SW 1271 (cell line): ENCODE measurements around the gene CHN2.

Source experiments
- DNase-seq, 2 experiments: peaks; one replicate each; lab custom pipeline; 2025; lab: John Stamatoyannopoulos, UW

Gene CHN2

DNA sequence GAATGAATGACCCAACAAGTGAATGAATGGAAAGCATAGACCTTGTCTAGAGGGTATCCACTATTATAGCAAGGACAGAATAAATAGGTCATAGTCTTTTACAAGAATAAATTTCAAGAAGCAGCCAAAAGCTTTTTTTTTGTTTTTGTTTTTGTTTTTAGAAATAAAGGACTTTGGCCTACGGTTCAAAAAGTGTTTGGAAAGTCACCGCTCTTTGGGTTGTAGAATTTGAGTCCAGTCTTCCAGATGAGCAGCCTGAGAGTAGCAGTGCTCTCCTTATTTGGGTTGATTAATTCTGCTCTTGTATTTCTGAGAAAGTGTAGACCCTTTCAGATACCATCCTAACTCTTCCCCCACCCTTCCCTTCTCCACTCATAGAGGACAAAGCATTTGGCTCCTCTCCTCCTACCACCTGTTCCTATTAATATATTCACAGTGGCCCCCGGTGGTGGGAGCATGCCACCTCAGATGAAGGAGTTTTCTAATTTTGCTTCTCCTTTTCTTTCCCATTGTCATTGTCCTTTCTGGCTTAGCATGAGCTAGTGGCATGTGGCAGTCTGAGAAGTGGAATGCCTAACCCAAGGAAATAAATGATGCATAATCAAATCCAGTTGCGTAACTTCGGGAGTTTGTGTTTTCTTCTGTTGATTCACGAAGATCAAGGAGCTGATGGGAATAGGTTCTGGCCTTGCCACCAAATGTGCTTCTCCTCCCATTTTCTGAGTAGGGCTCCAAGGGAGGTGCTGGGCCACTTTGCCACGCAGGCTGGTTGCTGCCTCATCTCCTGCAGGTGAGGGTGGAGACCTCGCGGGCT, 114.7 kb downstream of the CHN2 start:
- no peak for DNase-seq

DNA sequence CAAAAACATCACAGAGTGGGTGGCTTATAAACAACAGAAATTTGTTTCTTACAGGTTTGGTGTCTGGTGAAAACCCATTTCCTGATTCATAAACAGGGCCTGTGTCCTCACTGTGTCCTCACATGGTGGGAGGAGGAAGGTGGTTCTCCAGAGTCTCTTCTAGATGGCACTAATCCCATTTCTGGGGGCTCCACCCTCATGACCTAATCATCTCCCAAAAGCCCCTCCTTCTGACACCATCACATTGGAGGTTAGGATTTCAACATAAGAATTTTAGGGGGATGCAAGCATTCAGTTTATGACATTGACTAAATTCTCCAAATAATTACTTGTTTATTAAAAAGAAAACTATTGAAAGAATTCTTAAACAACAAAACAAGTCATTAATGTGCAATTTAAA, 116.0 kb downstream of the CHN2 start:
- no peak for DNase-seq

DNA sequence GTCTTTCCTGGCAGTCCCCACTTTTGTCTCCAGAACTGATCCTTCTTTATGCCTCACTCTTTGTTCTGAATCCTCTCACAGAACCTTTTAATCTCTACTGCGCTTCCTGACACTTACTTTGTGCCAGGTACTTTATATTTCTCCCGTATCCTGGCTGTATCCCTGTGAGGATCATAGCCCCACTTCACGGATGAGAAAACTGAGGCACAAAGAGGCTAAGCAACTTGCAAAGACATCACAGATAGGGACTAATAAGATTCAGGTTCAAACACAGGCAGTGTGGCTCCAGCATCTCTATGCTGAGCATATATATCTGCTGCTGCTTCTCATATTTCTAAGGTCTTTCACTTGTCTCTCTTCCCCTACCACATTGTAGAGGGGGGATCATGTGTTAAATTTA, 116.7 kb downstream of the CHN2 start:
- DNase-seq, result no peak

DNA sequence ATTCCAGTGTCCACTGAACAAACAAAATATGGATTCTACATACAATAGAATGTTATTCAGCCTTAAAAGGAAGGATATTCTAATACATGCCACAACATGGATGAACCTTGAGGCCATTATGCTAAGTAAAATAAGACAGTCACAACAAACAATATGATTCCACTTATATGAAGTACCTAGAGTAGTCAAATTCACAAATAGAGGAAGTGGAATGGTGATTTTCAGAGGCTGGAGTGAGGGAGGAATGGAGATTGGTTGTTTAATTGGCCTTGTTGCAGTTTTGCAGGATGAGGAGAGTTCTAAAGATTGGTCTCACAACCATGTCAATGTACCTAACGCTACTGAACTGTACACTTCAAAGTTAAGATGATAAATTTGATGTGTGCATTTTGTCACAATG, 119.6 kb downstream of the CHN2 start:
- no peak for DNase-seq

DNA sequence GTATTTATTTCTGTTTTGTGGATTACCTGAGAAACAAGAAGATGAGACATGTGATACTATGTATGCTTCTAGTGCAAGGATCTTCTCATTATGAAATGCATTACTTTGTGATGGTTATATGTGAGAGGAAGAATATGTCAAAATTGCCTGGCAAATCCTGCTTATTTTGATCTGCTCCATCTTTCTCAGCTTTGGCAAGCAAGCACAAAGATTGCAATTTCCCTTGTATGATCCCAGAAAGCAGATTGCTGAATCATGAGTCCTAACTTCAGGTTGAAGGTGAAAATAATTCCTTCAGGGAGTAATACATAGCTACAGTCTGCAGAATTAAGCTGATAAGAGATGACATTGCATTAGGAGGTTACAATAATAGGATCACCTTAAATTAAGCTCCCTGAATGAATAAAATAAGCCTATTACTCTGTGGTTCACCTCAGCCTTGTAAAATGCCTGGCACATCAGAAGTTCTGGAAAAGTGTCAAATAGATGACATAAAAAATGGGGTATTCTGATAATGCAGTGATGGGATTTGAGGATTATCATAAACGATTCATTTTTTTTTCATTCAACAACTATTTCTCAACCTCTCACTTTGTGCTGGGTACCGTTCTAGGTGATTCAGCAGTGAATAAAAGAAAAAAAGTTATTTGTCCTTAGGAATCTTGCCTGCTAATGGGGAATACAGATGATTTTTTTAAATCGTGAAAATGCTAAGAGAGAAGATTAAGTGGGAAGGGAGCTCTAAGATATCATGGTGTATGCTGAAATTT, 120.7 kb downstream of the CHN2 start:
- DNase-seq, result no peak

DNA sequence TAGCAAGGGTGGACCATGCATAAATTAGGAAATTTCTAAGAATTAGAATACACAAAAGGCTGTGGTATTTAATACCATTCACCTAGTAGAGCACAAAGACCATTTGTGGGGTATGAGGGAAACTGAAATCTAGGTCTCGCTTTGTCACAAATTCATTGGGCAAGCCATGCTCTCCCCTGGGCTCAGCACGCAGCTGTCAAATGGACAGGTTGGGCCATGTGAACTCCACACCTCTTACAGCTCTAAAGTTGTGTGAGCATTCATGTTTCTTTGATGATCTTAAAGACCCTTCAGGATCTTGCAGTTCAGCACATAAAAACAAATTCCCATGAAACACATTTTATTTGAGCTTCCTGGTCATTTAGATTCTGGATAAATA, 121.3 kb downstream of the CHN2 start:
- DNase-seq, result no peak

GRCh38 chr7:29316926-29317325, 122.4 kb downstream of the CHN2 start:
- DNase-seq, result no peak

DNA sequence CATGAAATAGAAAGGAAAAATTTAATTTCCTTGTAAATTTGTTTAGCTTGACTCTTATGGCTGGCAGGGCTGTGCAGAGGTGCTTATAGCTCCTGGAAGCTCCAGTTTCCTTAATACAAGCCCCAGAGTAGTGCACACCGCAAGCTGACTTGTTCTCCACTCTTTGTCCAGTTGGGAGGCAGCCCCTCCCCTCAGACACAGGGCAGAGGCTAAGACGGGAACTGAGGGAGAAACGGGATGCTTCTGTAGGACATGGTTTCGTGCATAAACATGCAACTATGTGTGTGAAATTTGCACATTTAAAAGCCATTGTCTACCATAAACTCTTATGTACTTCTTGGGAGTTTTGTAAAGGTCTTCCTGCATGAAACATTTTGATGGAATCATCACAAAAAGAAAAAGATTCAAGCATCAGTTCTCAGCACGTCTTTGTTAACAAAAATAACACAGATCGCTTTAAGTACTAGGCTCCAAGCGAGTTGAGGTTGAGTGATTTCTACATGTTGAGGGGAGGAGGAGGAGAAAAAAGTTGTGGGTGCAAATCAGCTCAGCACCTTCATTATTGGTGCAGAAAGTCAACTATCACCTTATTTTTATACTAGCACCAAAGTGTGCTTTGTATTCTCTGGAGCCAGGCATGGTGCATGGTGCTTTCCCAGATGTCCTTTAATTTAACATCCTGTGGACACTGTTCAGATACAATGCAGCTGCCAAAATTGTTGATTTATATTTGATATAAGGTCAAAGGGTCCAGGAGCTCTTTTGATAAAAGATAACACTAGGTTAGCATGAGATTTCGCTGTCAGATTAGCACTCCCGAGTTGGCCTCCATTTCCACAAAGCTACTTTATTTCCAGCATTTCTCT, 124.5 kb downstream of the CHN2 start:
- no peak for DNase-seq

GRCh38 chr7:29319719-29320521, 125.3 kb downstream of the CHN2 start:
- no peak for DNase-seq

DNA sequence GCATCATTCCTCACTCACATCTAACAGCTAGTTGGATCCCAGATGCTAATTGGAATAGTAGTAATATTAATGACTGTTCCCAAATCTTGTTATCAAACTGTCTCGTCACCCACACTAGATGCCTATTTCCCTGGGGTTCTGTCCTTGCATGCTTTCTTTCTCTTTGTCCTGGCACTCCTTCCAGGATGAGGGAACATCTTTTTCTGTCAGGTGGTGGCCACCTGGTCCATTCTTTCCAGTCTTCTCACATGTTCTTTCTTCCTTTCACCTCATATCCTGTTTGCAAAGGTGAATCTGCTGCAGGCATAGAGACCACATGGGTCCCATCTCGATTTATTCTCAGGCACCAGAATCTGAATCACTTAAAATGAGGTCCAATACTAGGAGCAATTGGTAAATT, 126.0 kb downstream of the CHN2 start:
- no peak for DNase-seq

- DNase-seq, result no peak
Measured at GRCh38 chr7:29322023-29322712, 127.6 kb downstream of the CHN2 start.

GRCh38 chr7:29325476-29325875, 130.9 kb downstream of the CHN2 start:
- DNase-seq, result no peak

DNA sequence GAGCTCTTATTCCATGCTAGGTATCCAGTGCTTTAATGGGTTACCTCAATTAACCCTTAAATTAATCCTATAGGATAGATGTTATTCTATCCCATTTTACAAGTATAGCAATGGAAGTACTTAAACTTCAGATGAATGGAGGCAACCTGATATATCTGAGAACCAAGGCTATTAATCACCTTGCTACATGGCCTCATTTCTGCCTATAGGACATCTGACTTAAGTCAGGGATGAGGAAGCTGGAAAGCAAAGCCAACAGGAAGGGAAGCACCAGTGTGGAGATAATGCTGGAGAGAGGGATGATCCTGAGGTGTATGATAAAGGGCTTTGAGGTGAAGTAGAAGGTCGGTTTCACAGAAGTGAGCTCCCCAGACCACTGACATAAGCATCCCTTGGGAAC, 132.3 kb downstream of the CHN2 start:
- no peak for DNase-seq

DNA sequence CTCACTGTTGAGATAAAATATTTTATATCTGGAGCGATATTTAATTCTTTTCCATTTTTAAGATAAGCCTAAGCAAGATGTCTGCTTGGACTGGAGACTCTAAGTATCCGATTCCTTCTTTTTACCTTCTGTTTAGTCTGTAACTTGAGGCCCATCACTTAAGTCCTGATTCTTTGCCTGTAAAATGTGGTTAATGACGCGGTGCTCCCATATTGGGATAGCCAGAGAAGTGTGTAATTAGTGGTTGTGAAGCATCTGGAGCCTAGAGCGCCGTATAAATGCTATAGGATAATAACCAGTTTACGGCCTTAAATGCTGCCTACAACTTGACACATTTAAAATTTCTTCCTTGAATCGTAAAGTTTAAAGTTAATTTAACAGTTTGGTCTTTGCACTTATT, 132.9 kb downstream of the CHN2 start:
- DNase-seq, result no peak

- DNase-seq, result no peak
Measured at GRCh38 chr7:29328045-29328444, 133.5 kb downstream of the CHN2 start.

DNA sequence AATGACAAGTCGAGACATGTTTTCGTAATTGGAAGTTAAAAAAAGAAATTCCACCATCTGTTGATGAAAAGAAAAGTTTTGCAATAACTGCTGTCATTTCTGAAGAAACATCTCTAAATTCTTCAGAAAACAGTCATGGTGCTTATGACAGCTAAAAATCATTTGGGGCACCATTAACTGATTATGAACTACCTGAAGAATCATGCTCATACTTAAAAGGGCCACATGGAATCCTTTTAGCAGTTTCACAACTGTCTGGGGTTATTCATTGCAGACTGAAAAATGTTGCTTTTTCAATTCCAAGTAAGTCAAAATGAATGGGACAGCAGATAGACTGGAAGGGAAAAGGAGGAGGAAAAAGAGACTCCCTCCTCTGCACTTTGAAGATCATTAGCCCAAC, 134.2 kb downstream of the CHN2 start:
- no peak for DNase-seq

GRCh38 chr7:29329686-29330085, 135.1 kb downstream of the CHN2 start:
- DNase-seq, result no peak

GRCh38 chr7:29330136-29330535, 135.6 kb downstream of the CHN2 start:
- no peak for DNase-seq

GRCh38 chr7:29331163-29331562, 136.6 kb downstream of the CHN2 start:
- DNase-seq, result no peak

GRCh38 chr7:29332042-29332811, 137.7 kb downstream of the CHN2 start:
- DNase-seq, result no peak
